T-helper 2 cell (primary cell): ENCODE measurements around the gene UBE2D1.

Experiments used
- DNase-seq, 5 experiments: peaks; one replicate each; pipeline versions ENCODE4 v3.0.0 to v3.0.0-alpha.2; 2012 to 2022

Gene UBE2D1

DNA sequence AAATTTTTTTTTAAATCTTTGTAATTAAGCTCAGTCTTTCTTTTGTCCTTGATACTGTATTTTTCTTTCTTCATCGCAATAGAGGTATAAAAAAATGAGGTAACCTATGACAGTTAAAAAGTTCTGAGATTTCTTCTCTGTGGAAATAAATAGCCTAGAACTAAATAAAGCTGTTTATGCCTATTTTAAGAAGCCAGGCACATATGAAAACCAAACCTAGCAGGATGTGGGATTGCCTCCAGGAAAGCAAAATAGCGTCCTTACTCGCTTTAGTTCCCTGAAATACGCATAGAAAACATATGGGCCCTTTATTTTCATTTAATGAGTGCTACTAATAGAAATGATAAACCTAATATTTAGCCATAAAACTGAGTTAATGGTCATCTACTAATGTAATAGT lies 6.6 kb downstream of the UBE2D1 start:
- no peak for DNase-seq

DNA sequence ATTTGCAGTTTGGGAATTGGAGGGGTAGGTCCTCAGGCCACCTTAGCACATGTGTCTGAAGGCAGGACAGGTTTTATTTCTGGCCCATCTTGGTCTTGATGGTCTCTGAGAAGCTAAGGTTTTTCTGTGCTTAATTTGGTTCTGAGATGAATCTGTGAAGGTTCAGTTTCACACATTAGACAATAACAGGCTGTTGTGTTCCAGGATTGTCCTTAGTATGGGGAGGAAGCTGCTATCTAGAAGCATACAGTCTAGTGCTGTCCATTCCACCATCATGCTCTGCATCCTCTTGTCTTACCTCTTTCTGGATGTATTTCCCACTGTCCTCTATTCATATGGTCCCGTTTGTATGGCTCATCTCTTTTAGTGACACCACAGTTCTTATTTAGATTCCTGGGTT lies 7.1 kb downstream of the UBE2D1 start:
- DNase-seq: no peak

DNA sequence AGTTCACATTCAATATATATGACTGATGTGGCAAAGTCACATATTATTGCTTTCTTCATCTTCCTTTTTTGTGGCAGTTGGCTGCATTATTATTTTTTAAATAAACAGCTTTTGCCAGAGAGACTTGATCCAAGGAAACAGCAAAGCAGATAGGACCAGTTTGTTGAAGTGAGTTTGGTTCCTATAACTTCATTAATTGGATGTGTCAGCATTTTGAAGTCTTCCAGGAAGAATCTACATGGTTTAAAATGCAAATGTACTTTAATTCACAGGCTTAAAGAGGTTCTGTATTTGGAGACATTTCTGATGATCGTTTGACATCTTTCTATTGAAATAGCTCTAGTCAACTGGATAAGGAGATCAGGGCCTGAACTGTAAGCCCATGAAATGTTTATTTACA lies 13.2 kb downstream of the UBE2D1 start:
- DNase-seq: no peak

DNA sequence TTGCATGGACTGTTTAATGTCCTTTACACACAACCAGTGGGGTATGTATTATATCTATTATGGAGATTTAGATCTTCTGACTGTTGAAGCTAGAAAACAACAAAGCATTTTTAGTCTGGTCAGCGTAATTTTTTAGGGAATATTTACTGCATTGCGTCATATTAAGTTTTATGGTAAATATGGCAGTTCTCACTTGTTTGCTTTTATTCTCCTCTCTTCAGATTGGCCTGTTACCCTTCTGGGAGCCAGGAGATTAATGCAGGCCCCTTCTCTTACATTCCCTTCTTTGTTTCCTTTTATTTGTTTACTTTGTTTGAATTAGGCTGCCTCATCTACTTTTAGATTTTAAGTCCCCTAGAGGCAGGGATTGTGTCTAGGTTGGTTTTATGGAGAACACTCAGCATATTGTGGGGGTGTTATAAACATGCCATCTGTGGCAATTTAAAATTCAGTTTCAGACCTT lies 13.8 kb downstream of the UBE2D1 start:
- DNase-seq: no peak

DNA sequence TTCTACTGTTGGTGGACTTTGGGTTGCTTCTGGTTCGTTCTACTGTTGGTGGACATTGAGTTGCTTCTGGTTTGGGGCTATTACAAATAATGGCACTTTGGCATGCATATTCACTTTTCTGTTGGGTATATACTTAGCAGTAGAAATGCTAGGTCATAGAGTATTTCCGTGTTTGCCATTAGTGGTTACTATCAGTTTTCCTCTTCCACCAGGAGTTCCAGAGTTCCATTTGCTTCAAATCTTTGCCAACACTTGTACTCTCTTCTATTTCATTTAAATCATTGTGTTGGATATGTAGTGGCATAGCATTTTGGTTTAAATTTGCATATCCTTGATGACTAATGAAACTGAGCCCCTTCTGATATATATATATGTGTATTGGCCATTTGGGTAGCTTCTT lies 15.2 kb downstream of the UBE2D1 start:
- no peak for DNase-seq

DNA sequence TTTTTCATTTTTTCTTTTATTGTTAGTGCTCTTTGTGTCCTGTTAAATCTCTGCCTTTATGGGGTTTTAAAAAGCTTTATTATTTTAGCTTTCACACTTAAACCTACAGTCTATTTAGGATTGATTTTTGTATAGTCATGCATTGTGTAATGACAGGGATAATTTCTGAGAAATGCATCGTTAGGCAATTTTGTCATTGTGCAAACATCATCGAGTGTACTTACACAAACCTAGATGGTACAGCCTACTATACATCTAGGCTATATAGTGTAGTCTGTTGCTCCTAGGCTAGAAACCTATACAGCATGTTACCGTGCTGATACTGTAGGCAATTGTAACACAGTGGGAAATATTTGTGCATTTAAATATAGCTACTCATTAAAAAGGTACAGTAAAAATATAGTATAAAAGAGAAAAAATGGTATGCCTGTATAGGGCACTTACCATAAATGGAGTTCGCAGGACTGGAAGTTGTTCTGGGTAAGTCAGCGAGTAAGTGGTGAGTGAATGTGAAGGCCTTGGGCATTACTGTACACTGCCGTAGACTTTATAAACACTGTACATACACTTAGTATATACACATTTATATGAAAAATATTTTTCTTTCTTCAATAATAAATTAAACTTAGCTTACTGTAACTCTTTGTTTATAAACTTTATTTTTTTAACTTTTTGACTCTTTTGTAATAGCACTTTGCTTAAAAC lies 16.0 kb downstream of the UBE2D1 start:
- no peak for DNase-seq

DNA sequence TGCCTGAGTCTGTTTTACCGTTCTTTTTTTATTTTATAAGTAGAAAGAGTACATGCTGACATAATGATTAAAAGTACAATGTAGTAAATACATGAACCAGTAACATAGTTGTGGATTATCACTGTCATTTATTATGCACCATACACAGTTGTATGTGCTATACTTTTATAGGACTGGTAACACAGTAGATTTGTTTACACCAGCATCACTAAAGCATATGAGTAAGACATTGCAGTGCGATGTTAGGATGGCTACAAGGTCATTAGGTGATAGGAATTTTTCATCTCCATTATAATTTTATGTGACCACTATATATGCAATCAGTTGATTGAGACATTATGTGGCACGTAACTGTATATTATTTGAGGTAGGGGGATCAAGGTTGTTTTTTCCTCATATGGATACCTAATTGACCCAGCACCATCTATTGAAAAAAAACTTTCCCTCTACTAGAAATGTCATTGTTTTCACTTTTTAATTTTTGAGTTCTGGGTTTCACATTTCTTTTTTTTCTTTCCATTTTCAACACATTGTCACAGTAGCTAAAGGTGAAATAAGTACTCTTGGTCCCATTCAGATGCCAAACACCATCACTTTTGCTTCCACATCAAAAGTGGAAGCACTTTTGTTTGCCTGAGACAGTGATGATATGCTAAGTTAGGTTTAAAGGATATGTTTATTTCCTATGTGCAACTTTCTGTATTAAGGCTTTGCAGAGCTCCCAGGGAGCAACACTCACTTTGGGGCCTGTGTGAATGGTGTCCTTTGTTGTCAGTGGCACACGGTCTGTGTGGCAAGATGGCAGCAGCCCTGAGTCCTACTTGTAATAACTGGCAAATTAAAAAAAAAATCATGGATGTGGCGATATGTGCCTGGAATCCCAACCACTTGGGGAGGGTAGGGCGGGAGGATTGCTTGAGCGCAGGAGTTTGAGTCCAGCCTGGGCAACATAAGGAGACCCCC lies 17.1 kb downstream of the UBE2D1 start:
- DNase-seq: no peak

DNA sequence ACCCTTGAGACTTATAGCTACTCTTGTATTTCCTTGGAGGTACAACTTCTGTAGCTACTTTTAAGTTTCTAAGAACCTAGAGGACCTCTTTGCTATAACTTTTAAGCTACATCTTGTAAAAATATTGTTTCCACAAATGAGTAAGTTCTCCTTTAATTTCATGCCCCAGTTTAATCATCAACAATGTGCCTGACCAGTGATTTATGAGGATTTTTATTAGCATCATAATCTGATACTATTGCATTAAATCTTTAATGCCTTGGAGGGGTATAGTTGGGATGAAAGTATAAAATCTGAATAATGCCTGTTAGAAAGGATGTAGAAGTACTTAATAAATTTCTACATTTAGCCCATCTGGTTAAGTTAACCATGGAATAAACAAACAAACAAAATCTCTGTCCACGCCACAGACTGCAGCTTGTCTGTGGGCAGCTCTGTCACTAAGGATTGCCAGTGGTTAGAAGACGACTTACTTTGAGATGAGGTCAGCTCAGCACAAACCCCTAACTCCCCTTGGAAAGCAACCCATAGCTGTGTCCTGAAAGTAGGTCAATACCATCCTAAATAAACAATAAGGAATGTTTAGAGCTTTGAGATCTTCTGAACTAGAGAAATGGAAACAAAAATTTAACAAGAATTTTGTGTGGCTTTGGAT lies 18.3 kb downstream of the UBE2D1 start:
- DNase-seq: no peak

DNA sequence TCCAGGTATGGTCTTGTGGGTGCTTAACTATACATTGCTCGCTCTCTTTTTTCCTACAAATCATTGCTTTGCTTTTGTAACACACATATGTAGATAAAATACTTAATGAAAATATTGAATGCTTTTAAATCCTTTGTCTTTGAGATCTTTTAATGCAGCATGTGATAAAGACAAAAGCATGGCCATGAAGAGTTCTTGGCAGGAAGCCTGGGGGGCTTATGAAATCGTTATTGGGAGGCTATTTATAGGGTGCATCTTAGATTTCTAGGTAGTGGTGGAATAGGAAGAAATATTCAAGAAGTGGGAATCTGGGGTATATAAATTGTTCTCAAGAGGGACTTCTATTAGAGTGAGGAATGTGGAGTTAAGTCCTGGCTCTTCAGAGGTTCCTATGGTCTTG lies 21.9 kb downstream of the UBE2D1 start:
- no peak for DNase-seq

DNA sequence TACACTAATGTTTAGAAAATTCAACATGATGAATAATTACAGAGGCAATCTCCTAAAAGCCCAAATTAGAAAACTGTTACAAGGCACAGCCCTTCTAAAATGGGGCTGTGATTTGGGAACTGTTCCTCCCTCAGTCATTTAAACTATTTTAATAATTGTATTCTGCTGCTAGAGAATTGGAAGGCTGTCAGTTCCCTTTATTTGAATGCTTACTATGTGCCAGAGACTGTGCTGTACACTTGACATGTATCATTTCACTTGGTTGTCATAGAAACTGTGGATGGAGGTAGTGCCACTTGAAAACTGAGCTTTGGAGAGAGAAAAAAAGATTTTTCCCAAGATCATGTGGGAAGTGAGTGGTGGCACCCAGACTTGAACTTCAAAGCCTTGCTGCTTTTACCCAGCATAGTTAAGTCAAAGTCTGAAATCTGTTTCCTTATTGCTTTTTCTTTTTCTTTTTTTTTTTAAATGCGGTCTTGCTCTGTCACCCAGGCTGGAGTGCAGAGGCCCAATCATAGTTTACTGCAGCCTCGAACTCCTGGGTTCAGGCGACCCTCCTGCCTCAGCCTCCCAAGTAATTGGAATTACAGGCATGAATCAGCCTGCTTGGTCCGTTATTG lies 23.6 kb downstream of the UBE2D1 start:
- DNase-seq: no peak

DNA sequence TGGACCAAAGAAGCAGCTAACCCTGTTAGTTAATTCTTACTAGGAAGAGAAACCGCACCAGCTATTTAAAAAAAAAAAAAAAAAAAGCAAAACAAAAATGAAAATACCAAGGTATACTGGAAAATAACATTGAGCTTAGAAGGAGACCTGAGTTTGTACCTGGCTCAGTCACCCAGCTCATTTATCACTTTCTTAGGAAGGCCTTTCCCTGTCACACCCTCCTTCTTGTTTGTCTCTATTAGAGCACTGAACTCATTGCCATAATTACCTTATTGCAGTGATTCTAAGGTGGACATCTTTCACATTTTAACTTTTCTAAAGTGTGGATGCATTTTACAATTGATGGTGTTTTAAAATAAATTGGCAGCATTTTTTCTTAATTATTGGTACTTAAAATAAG lies 24.1 kb downstream of the UBE2D1 start:
- no peak for DNase-seq

DNA sequence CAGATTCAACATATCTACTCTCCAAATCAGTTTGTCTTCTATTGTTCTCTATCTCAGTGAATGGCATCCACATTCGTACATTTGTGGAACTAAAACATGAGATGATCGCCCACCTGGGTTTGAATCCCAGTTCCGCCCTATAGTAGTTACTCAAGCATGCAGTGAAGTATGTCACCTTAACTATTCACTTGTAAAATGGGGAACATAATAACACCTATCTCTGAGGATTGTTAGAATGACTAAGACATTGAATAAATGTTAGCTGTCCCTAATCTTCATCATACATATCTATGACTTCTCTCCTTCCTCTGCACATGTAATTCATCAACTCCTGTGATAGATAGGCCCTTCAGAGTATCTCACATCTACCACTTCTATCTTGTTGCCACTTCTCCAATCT lies 24.7 kb downstream of the UBE2D1 start:
- DNase-seq: no peak

DNA sequence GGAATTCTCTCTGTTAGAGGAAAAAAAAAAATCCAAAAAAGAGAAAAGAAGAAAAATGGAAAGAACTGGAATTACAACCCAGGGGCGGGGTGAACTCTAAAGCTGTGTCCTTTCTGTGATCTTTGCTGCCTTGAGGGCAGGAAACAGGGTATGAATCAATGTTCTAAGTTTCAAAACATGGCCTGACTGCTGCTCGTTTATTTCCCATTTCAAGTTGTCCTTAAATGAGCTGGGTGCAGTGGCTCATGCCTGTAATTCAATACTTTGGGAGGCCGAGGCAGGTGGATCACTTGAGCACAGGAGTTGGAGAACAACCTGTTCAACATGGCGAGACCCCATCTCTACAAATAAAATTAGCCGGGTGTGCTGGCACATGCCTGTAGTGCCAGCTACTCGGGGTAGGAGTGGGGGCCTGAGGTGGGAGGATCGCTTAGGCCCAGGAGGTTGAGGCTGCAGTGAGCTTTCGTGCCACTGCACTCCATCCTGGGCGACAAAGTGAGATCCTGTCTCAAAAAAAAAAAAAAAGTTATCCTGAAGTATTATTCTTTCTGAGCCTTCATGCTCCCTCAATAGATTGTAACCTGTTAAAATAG lies 25.7 kb downstream of the UBE2D1 start:
- DNase-seq: no peak

DNA sequence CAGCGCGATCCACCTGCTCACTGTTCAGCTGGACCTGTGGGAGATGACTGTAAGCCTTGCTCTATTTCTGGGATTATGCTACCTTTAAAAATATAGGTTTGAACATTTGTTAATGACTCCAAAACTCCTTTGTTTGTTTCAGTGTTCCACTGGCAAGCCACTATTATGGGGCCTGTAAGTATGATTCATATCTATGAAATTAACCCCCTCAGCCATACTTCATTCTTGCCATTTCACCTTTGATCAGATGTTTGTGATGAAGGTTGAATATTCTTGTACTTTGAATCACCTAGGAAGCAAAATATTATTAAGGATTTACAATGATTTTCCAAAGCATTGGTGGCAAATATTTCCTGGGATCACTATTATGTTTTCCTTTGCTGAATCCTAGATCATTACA lies 26.5 kb downstream of the UBE2D1 start:
- no peak for DNase-seq

DNA sequence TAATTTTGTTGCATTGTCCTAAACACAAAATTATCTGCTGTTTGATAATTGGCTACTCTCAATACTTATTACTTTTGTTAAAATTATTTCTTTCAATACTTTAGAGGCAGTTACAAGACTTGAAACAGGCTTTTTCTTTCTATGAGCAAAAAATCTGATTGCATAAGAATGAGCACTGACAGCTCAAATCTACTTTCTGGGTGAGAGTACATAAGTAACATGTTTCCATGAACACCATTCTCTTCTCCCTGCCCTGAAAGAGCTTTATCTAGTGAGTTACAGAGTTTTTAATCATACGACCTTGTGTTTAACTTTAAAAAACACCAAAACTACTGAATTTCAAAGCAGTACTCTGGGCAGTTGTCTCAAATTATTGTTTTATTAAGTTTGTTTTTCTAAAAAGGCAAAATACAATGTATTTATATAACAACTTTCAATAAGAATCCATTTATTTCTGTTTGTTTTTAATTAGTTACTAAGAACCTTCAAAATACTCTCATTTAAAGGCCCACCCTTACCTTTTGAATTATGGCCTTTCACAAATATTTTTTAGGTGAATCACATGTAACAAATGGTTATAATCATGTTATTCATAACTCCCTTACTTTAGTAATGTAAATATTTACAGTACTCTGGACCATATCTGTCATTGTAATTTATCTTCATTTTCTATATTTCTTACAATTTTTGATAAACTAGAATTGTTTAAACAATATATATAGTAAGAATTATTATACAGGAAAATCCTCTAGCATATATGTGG lies 27.4 kb downstream of the UBE2D1 start:
- no peak for DNase-seq

DNA sequence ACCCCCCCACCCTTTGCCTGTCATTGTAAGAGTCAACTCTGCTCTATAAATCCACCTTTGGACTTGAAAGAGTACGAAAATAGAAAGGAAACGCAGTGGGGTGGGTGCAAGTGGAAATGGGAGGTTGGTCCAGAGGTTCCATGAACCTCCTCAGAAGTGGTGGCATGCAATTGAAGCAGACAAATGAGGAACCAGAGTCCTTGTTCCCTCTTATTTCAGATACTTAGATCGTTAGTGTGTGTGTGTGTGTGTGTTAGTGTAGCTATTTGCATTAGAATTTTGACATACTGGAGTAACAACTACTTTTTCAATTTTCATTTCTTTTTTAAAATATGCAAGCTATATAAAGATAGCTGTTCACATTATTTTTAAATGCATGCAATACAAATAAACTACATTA lies 32.3 kb downstream of the UBE2D1 start:
- no peak for DNase-seq

DNA sequence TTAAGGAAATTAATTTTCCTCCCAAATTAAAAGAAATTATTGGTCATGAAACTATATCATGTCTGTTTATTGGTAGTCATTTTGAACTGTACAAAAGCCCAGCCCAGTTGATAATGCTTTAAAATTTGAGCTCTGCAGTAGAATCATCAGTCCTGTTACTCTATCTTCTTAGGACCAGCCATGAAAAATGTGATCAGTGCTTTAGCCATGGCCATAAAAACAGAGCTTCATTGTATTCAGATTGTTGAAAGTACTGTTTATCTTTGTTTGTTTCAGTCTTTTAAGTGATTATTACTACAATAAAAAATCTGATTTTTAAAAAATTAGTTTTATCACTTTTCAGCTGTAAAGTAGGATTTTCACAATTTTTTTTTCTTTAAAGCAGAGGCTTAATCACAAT lies 36.7 kb downstream of the UBE2D1 start:
- DNase-seq: no peak

DNA sequence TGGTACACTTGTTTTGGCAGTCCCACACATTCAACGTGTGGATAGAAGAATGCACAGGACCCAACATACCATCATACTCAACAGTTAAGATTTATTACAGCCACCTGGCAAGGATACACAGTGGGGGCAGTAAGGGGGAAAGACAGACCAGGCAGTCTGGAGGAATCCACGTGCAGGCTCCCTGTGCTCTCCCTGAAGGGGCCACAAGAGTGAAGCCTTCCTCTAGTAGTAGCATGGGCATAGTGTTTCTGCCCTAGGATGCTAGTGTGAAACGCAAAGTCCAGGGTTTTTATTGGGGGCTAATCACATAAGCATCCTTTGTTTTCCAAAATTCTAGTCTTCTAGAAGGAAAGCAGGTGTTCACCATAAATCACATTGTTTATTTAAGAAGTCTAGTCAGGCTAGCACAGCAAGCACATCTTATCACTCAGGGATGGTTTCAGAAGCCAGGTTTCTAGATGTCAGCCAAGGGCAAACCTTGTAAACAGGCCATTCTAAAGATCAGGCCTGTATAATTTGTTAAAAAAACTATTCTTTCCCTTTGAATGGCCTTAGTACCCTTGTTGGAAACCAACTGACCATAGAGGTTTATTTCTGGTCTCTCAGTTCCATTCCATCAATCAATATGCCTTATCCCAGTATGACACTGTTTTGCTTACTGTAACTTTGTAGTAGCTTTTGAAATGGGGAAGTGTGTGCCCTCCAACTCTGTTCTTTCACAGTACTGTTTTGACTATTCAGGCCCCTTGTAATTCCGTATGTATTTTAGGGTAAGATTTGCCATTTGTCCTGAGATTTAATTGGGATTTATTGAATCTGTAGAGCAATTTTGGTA lies 38.0 kb downstream of the UBE2D1 start:
- DNase-seq: no peak

DNA sequence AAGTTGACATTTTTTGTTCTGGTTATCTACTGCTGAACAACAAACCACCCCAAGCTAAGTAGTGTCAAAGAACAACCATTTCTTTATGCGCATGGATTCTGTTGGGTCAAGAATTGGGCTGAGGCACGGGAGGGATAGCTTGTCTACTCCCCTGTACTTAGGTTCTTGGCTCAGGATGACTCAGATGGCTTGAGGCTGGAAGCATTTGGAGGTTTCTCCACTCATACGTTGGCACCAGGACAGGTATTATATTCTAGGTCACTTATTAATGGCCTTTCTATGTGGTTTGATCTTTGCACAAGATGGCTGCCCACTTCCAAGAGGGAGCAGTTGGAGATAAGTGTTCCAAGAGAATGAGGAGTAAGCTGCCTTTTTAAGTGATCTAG lies 38.6 kb downstream of the UBE2D1 start:
- no peak for DNase-seq

DNA sequence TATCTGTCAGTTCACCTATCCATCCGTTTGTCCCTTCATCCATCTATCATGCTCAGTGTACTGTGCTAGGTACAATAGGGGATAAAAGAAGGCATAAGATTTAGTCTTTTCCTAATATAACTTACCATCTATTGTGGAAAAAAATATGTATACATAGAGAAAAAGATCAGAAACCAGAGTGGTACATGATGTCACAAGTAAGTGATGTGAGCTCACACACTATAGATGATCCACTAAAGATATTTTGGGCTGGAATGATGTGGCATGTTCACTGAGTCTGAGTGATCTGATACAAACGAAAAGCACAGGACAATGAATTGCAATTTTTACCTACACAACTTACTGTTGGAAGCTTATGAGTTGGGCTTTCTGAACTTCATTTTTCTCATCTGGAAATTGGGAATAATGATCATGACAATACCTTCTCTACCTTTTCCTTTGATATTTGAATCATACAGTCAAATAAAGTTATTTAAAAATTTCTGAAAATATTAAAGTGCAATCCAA lies 47.7 kb downstream of the UBE2D1 start:
- no peak for DNase-seq

DNA sequence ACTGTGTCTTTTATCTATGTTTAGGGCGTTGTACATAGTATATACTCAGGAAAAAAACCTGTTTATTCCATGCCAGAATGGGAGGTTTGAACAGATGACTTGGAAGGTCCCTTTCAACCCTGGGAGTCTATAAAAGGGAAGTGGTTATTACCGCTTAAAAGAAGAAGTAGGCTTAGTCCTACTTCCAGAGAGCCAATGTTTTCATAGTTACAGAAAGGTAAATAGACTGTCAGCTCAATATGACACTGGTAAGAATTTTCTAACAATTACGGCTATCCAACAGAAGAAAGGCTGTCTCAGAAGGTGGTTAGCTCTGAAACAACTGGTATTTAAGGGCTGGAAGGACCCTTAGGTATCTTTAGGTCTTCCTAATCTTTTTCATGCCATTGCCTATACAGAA lies 49.3 kb downstream of the UBE2D1 start:
- peak in 2 of 5 experiments; percentile 50 to 63 for DNase-seq
